CD4-positive, alpha-beta memory T cell (primary cell): ENCODE measurements around the gene ZNF524. TPM values are rescaled to one million over a fixed set of nuclear protein-coding genes. Genes with fewer than 3 reads are reported as not detected.

Experiments used
- CTCF ChIA-PET: fragments of 350-600 bp; sonication (Branson Sonifier 250); formaldehyde crosslinking; loops from one replicate; lab custom pipeline; 2021; ENCODE audit warnings: inconsistent platforms; ENCODE audit not compliant: partially characterized antibody; lab: Charles Lee
- POLR2A ChIA-PET: fragments of 350-600 bp; sonication (Branson Sonifier 250); formaldehyde crosslinking; loops from one replicate; lab custom pipeline; 2021; ENCODE audit not compliant: partially characterized antibody; lab: Charles Lee
- DNase-seq, 5 donors: peaks; one replicate each; pipeline versions ENCODE4 v3.0.0 to v3.0.0-alpha.2; 2020 to 2022; ENCODE audit warnings: mixed read lengths in 1 of 5
- H3K27ac ChIP-seq: one replicate; pipeline ENCODE4 v1.7.0; 2013; ENCODE audit warnings: low read depth, low read length
- H3K27me3 ChIP-seq: 2 replicates; pipeline ENCODE4 v1.7.0; 2013; ENCODE audit warnings: mild to moderate bottlenecking, low read length, moderate library complexity; ENCODE audit not compliant: insufficient read depth
- H3K36me3 ChIP-seq: 2 replicates; pipeline ENCODE4 v1.7.0; 2013; ENCODE audit warnings: mild to moderate bottlenecking, low read length, moderate library complexity; ENCODE audit not compliant: insufficient read depth
- H3K4me1 ChIP-seq: 2 replicates; pipeline ENCODE4 v1.7.0; 2013; ENCODE audit warnings: mild to moderate bottlenecking, low read length, moderate library complexity; ENCODE audit not compliant: insufficient read depth
- H3K4me3 ChIP-seq, 2 donors: one replicate each; pipeline ENCODE4 v1.7.0; 2013; ENCODE audit warnings: low read length in 2 of 2, mild to moderate bottlenecking in 1 of 2
- H3K9me3 ChIP-seq, 2 donors: one replicate each; pipeline ENCODE4 v1.7.0; 2013; ENCODE audit warnings: low read length in 2 of 2, control low read depth in 1 of 2; ENCODE audit not compliant: control insufficient read depth in 1 of 2
- H3K27ac Mint-ChIP-seq, 7 donors: one replicate each; pipeline ENCODE4 v1.8.0; 2020 to 2021; ENCODE audit warnings: mixed read lengths in 7 of 7, mild to moderate bottlenecking in 6 of 7, inconsistent platforms in 3 of 7, moderate library complexity in 3 of 7
- H3K27me3 Mint-ChIP-seq, 2 donors: one replicate each; pipeline ENCODE4 v1.8.0; 2020 to 2021; ENCODE audit warnings: mixed read lengths in 2 of 2
- H3K36me3 Mint-ChIP-seq, 2 donors: one replicate each; pipeline ENCODE4 v1.8.0; 2020 to 2021; ENCODE audit warnings: mixed read lengths in 2 of 2, inconsistent platforms in 1 of 2, mild to moderate bottlenecking in 1 of 2
- H3K4me1 Mint-ChIP-seq, 4 donors: one replicate each; pipeline ENCODE4 v1.8.0; 2020 to 2021; ENCODE audit warnings: mixed read lengths in 4 of 4, mild to moderate bottlenecking in 1 of 4
- H3K4me3 Mint-ChIP-seq, 8 donors: one replicate each; pipeline ENCODE4 v1.8.0; 2020 to 2021; ENCODE audit warnings: mixed read lengths in 8 of 8, mild to moderate bottlenecking in 7 of 8, moderate library complexity in 6 of 8, inconsistent platforms in 3 of 8
- H3K9me3 Mint-ChIP-seq, 8 donors: one replicate each; pipeline ENCODE4 v1.8.0; 2020 to 2021; ENCODE audit warnings: mixed read lengths in 8 of 8, mild to moderate bottlenecking in 5 of 8, inconsistent platforms in 3 of 8, moderate library complexity in 1 of 8
- intact Hi-C: fragments of 100-400 bp; cut with micrococcal nuclease; formaldehyde crosslinking; loops from one replicate; pipeline ENCODE4 v1.15.1; 2023
- polyA plus RNA-seq, 2 donors: library from polyadenylated mRNA; unstranded; fragments of 300-500 nt; fragmentation: Illumina TruSeq; gene quantifications; one replicate each; pipeline ENCODE4 v1.2.3, GENCODE V29; 2021
- total RNA-seq, 2 experiments: library from RNA; stranded (reverse); gene quantifications; one replicate each; pipeline ENCODE4 v1.2.3, GENCODE V29; 2021

Gene ZNF524
- total and polyA plus RNA-seq, 4 experiments from 2014 or later, result 26.2 to 40.1 (median 32.6) TPM

- peak overlapping the region; percentile 84 to 94 (median 87) for H3K4me3 Mint-ChIP-seq
- H3K4me1 Mint-ChIP-seq, result peaks cover 12 to 46% (median 28%) of the 10 kb centered on the region in 4 donors
- peak; percentile 88 to 96 (median 91) for DNase-seq
- Histone ChIP-seq H3K27ac (no peak overlapping the region), H3K36me3 (no peaks in the 10 kb centered on the region), H3K4me3 (peak overlapping the region in 1 of 2 donors; percentile 60), H3K27me3 (no peaks in the 10 kb centered on the region), H3K4me1 (peaks cover 29% of the 10 kb centered on the region), H3K9me3 (no peaks in the 10 kb centered on the region)
- peaks cover 3 to 4% of the 10 kb centered on the region in 2 donors for H3K36me3 Mint-ChIP-seq
- intact Hi-C loops, result loop anchor here (1.0 kb wide), 3 partner anchors 12 to 37 kb away; partner anchors contain the start of genes FIZ1, ZNF784 and ZNF865
- no peaks in the 10 kb centered on the region for H3K27me3 Mint-ChIP-seq
- POLR2A ChIA-PET, result interaction anchor here (0.7 to 5.0 kb wide), 4 partner anchors 10 to 49 kb away, joined by 3 to 49 read pairs (median 4); partner anchors contain the start of genes FIZ1 and ZNF524
- peak overlapping the region; percentile 85 to 93 (median 88) for H3K27ac Mint-ChIP-seq
- CTCF ChIA-PET, result interaction anchor here (1.3 to 5.0 kb wide), 2 partner anchors 19 to 45 kb away, joined by 8 to 23 read pairs; partner anchors contain the start of gene ZNF865
- H3K9me3 Mint-ChIP-seq, result no peaks in the 10 kb centered on the region
Observed at GRCh38 chr19:55586976-55587668, 13.0 kb upstream of the ZNF524 start.

- H3K4me1 Mint-ChIP-seq, result peaks cover 12 to 44% (median 27%) of the 10 kb centered on the region in 4 donors
- ChIA-PET POLR2A (interaction anchor here (1.1 to 1.2 kb wide), 2 partner anchors 11 to 18 kb away, joined by 3 to 4 read pairs; partner anchors contain the start of genes FIZ1 and ZNF524), CTCF (no interaction called here)
- Histone ChIP-seq H3K27me3 (no peaks in the 10 kb centered on the region), H3K36me3 (no peaks in the 10 kb centered on the region), H3K4me3 (no peak overlapping the region), H3K27ac (no peak overlapping the region), H3K4me1 (peaks cover 29% of the 10 kb centered on the region), H3K9me3 (no peaks in the 10 kb centered on the region)
- H3K4me3 Mint-ChIP-seq, result peak overlapping the region in 1 of 8 donors; percentile 32
- no peak for DNase-seq
- peaks cover 4 to 7% of the 10 kb centered on the region in 2 donors for H3K36me3 Mint-ChIP-seq
- H3K27me3 Mint-ChIP-seq, result no peaks in the 10 kb centered on the region
- intact Hi-C loops, result no loop called here
- H3K27ac Mint-ChIP-seq, result peak overlapping the region in 2 of 7 donors; percentile 60 to 82
- no peaks in the 10 kb centered on the region for H3K9me3 Mint-ChIP-seq
Observed at GRCh38 chr19:55588738-55589137, 11.3 kb upstream of the ZNF524 start.

GRCh38 chr19:55590109-55590508 is 10.0 kb upstream of the ZNF524 start:
- Histone ChIP-seq H3K4me3 (no peak overlapping the region), H3K27ac (no peak overlapping the region), H3K4me1 (peaks cover 29% of the 10 kb centered on the region), H3K9me3 (no peaks in the 10 kb centered on the region), H3K27me3 (no peaks in the 10 kb centered on the region), H3K36me3 (no peaks in the 10 kb centered on the region)
- ChIA-PET CTCF (no interaction called here), POLR2A (interaction anchor here (1.2 kb wide), 1 partner anchor 9 kb away, joined by 4 read pairs; the partner anchor contains the start of genes FIZ1 and ZNF524)
- Mint-ChIP-seq H3K9me3 (no peaks in the 10 kb centered on the region), H3K4me3 (peak overlapping the region in 1 of 8 donors; percentile 68), H3K27me3 (no peaks in the 10 kb centered on the region), H3K27ac (peak overlapping the region in 1 of 7 donors; percentile 57), H3K36me3 (peaks cover 12 to 14% of the 10 kb centered on the region in 2 donors), H3K4me1 (peaks cover 14 to 37% (median 26%) of the 10 kb centered on the region in 4 donors)
- intact Hi-C loops, result no loop called here
- DNase-seq, result no peak

GRCh38 chr19:55590617-55591016 is 9.5 kb upstream of the ZNF524 start:
- no peak overlapping the region for H3K4me3 ChIP-seq
- DNase-seq, result no peak
- H3K4me3 Mint-ChIP-seq, result no peak overlapping the region
- CTCF ChIA-PET, result no interaction called here
- no peaks in the 10 kb centered on the region for H3K9me3 ChIP-seq
- H3K36me3 Mint-ChIP-seq, result peaks cover 17 to 19% of the 10 kb centered on the region in 2 donors
- intact Hi-C loops, result no loop called here
- no peaks in the 10 kb centered on the region for H3K27me3 Mint-ChIP-seq
- no peak overlapping the region for H3K27ac Mint-ChIP-seq
- H3K4me1 Mint-ChIP-seq, result peaks cover 10 to 32% (median 22%) of the 10 kb centered on the region in 4 donors
- H3K27me3 ChIP-seq, result no peaks in the 10 kb centered on the region
- H3K4me1 ChIP-seq, result peaks cover 28% of the 10 kb centered on the region
- POLR2A ChIA-PET, result no interaction called here
- H3K36me3 ChIP-seq, result peaks cover 4% of the 10 kb centered on the region
- no peak overlapping the region for H3K27ac ChIP-seq
- no peaks in the 10 kb centered on the region for H3K9me3 Mint-ChIP-seq

GRCh38 chr19:55591555-55591954 is 8.5 kb upstream of the ZNF524 start:
- Mint-ChIP-seq H3K27ac (no peak overlapping the region), H3K36me3 (peaks cover 26 to 28% of the 10 kb centered on the region in 2 donors), H3K4me1 (peaks cover 8 to 24% (median 18%) of the 10 kb centered on the region in 4 donors), H3K27me3 (no peaks in the 10 kb centered on the region), H3K4me3 (peak overlapping the region in 1 of 8 donors; percentile 18), H3K9me3 (no peaks in the 10 kb centered on the region)
- CTCF ChIA-PET, result no interaction called here
- Histone ChIP-seq H3K9me3 (no peaks in the 10 kb centered on the region), H3K4me3 (no peak overlapping the region), H3K27me3 (no peaks in the 10 kb centered on the region), H3K36me3 (peaks cover 8% of the 10 kb centered on the region), H3K27ac (no peak overlapping the region), H3K4me1 (peaks cover 19% of the 10 kb centered on the region)
- intact Hi-C loops, result no loop called here
- POLR2A ChIA-PET, result no interaction called here
- DNase-seq, result no peak

- peaks cover 26 to 35% of the 10 kb centered on the region in 2 donors for H3K36me3 Mint-ChIP-seq
- ChIA-PET POLR2A (no interaction called here), CTCF (no interaction called here)
- H3K9me3 Mint-ChIP-seq, result no peaks in the 10 kb centered on the region
- peaks cover 3 to 14% (median 11%) of the 10 kb centered on the region in 4 donors for H3K4me1 Mint-ChIP-seq
- no peaks in the 10 kb centered on the region for H3K9me3 ChIP-seq
- H3K27ac Mint-ChIP-seq, result no peak overlapping the region
- no peak overlapping the region for H3K4me3 Mint-ChIP-seq
- no peaks in the 10 kb centered on the region for H3K27me3 Mint-ChIP-seq
- no peak overlapping the region for H3K4me3 ChIP-seq
- no peak for DNase-seq
- H3K27me3 ChIP-seq, result no peaks in the 10 kb centered on the region
- intact Hi-C loops, result no loop called here
- H3K27ac ChIP-seq, result no peak overlapping the region
- H3K36me3 ChIP-seq, result peaks cover 8% of the 10 kb centered on the region
- H3K4me1 ChIP-seq, result peaks cover 9% of the 10 kb centered on the region
Observed at GRCh38 chr19:55592391-55593090, 7.5 kb upstream of the ZNF524 start.
